ENCODE measurements around the gene TRIM6.
"Not testable (repeated sequence)": the region's sequence is repeated elsewhere in the genome, so short reads cannot be mapped to it uniquely, and the experiment has no call there.

The TRIM6 gene

GRCh38 chr11:5596607-5597201 lies at the start of gene TRIM6:
Gene TRIM6, plus strand, starts transcription at chr11:5596637. Its CDS starts 261 bp downstream, at chr11:5596898.
- DNase-seq, result peak in 4 of 58 donors; percentile 4 to 20 (median 7)

- DNase-seq, result no peak
Measured at GRCh38 chr11:5547982-5548381, 48.5 kb upstream of the TRIM6 start.

GRCh38 chr11:5548440-5548839 lies 48.0 kb upstream of the TRIM6 start, which contains the start of gene OR52H1:
Gene OR52H1, minus strand, starts transcription at chr11:5548540. Its CDS starts 3,035 bp downstream, at chr11:5545505.
- no peak for DNase-seq

- DNase-seq, result no peak
Measured at GRCh38 chr11:5550440-5551095, 45.9 kb upstream of the TRIM6 start.

- no peak for DNase-seq
Measured at GRCh38 chr11:5553343-5553742, 43.1 kb upstream of the TRIM6 start.

- no peak for DNase-seq
Measured at GRCh38 chr11:5556596-5557188, 39.7 kb upstream of the TRIM6 start.

GRCh38 chr11:5557751-5558150 lies 38.7 kb upstream of the TRIM6 start:
- no peak for DNase-seq

GRCh38 chr11:5564259-5565019 lies 32.0 kb upstream of the TRIM6 start:
- DNase-seq, result no peak

- DNase-seq, result no peak
Measured at GRCh38 chr11:5574654-5575053, 21.8 kb upstream of the TRIM6 start.

- no peak for DNase-seq
Measured at GRCh38 chr11:5575152-5575551, 21.3 kb upstream of the TRIM6 start.

GRCh38 chr11:5577101-5577500 lies 19.3 kb upstream of the TRIM6 start:
- no peak for DNase-seq

- no peak for DNase-seq
Measured at GRCh38 chr11:5580577-5580976, 15.9 kb upstream of the TRIM6 start, which contains the start of gene OR52B6. Gene OR52B6, plus strand, starts transcription at chr11:5580877. Its CDS starts 0 bp downstream, at chr11:5580877.

GRCh38 chr11:5581014-5581413 lies 15.4 kb upstream of the TRIM6 start:
- DNase-seq, result no peak

- not testable (repeated sequence) for DNase-seq
Measured at GRCh38 chr11:5584458-5584857, 12.0 kb upstream of the TRIM6 start.

GRCh38 chr11:5589906-5590305 lies 6.5 kb upstream of the TRIM6 start:
- not testable (repeated sequence) for DNase-seq

GRCh38 chr11:5591613-5592012 lies 4.8 kb upstream of the TRIM6 start:
- no peak for DNase-seq

GRCh38 chr11:5592615-5593014 lies 3.8 kb upstream of the TRIM6 start:
- DNase-seq, result no peak

GRCh38 chr11:5593146-5593545 lies 3.3 kb upstream of the TRIM6 start:
- no peak for DNase-seq

GRCh38 chr11:5597953-5598352 lies 1.5 kb downstream of the TRIM6 start:
- no peak for DNase-seq

GRCh38 chr11:5600374-5600851 lies 4.0 kb downstream of the TRIM6 start:
- DNase-seq, result peak in 5 of 58 donors; percentile 3 to 21 (median 16)

GRCh38 chr11:5602791-5603190 lies 6.4 kb downstream of the TRIM6 start:
- DNase-seq, result not testable (repeated sequence)

- DNase-seq, result peak in 3 of 58 donors; percentile 3 to 25 (median 6)
Measured at GRCh38 chr11:5603326-5603725, 6.9 kb downstream of the TRIM6 start.

All from anterior cingulate cortex (tissue), 58 donors.